Measurements from ENCODE around the gene TUT4.

DNA sequence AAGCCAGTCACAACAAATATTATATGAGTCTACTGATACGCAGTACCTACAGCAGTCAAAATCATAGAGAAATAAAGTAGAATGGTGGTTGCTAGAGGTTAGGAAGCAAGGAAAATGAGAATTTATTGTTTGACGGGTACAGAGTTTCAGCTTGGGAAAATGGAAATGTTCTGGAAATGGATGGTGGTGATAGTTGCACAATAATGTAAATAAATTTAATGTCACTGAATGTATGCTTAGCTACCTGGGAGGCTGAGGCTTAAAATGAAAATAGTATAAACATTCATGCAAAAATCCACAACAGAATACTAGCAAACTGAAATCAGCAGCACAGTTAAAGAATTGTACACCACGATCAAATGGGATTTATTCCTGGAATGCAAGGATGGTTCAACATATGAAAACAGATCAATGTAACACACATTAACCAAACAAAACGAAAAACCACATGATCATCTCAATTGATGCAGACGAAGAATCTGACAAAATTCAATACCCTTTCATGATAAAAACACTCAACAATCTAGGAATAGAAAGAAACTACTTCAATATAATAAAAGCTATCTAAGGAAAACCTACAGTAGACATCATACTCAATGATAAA, 10.7 kb downstream of the TUT4 start:
- TF ChIP-seq, protein P1, sequence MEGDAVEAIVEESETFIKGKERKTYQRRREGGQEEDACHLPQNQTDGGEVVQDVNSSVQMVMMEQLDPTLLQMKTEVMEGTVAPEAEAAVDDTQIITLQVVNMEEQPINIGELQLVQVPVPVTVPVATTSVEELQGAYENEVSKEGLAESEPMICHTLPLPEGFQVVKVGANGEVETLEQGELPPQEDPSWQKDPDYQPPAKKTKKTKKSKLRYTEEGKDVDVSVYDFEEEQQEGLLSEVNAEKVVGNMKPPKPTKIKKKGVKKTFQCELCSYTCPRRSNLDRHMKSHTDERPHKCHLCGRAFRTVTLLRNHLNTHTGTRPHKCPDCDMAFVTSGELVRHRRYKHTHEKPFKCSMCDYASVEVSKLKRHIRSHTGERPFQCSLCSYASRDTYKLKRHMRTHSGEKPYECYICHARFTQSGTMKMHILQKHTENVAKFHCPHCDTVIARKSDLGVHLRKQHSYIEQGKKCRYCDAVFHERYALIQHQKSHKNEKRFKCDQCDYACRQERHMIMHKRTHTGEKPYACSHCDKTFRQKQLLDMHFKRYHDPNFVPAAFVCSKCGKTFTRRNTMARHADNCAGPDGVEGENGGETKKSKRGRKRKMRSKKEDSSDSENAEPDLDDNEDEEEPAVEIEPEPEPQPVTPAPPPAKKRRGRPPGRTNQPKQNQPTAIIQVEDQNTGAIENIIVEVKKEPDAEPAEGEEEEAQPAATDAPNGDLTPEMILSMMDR (conservative IDR thresholded peaks at IDR 0.05; ENCODE audit: low read depth, low read length): no peak
- no peak for TF ChIP-seq EZH2 (IDR thresholded peaks at IDR 0.05; ENCODE audit: low read length, unreplicated experiment)
- TF ChIP-seq EZH2phosphoT487 (IDR thresholded peaks at IDR 0.05; ENCODE audit: borderline replicate concordance, low read length): no peak
